ENCODE data around the gene CYP4F22.

GRCh38 chr19:15536350-15536749 lies 28.0 kb downstream of the CYP4F22 start:
- TF ChIP-seq POLR2AphosphoS5 (IDR thresholded peaks at IDR 0.05; ENCODE audit: low read depth, low read length), result no peak
- TF ChIP-seq POLR2A (IDR thresholded peaks at IDR 0.05; ENCODE audit: low read depth, low read length), result no peak
